GM23338 (cell line): ENCODE results near the gene OPTC. TPM values are rescaled to one million over a fixed set of nuclear protein-coding genes. Genes with fewer than 3 reads are reported as not detected.

Experiments
- ATAC-seq: fragments of 200-7000 bp; cut with Tn5 transposase; 3 replicates; pipeline ENCODE4 v1.9.1; 2020
- DNase-seq: peaks from one replicate; pipeline ENCODE4 v3.0.0-alpha.2; 2015; ENCODE audit warnings: low spot score
- H2AFZ ChIP-seq: fragments of 200-600 bp; sonication (generic); 2 replicates; pipeline ENCODE4 v1.8.0; 2016; ENCODE audit warnings: antibody characterized with exemption, mild to moderate bottlenecking, moderate library complexity
- H3F3A ChIP-seq: fragments of 200-600 bp; sonication (generic); replicated peaks from 2 replicates; pipeline ENCODE4 v1.8.0; 2017; ENCODE audit warnings: antibody characterized with exemption, mixed run types, low read depth
- H3K27ac ChIP-seq: fragments of 200-600 bp; sonication (generic); 2 replicates; pipeline ENCODE4 v1.6.1; 2016; ENCODE audit warnings: low read depth
- H3K27me3 ChIP-seq: fragments of 200-600 bp; sonication (generic); 2 replicates; pipeline ENCODE4 v1.8.0; 2016; ENCODE audit warnings: mild to moderate bottlenecking, mixed run types, moderate library complexity; ENCODE audit not compliant: insufficient read depth
- H3K36me3 ChIP-seq: fragments of 200-600 bp; sonication (generic); 2 replicates; pipeline ENCODE4 v1.8.0; 2016; ENCODE audit warnings: mild to moderate bottlenecking; ENCODE audit not compliant: insufficient read depth
- H3K4me1 ChIP-seq: fragments of 200-600 bp; sonication (generic); 2 replicates; pipeline ENCODE4 v1.8.0; 2016; ENCODE audit warnings: mild to moderate bottlenecking, moderate library complexity; ENCODE audit not compliant: insufficient read depth
- H3K4me2 ChIP-seq: fragments of 200-600 bp; sonication (generic); 2 replicates; pipeline ENCODE4 v1.7.1; 2017; ENCODE audit warnings: mixed run types
- H3K4me3 ChIP-seq: fragments of 200-600 bp; sonication (generic); 2 replicates; pipeline ENCODE4 v1.6.1; 2016; ENCODE audit warnings: mixed run types
- H3K79me2 ChIP-seq: fragments of 200-600 bp; sonication (generic); replicated peaks from 2 replicates; pipeline ENCODE4 v1.8.0; 2017; ENCODE audit warnings: mild to moderate bottlenecking; ENCODE audit not compliant: insufficient read depth
- H3K9me2 ChIP-seq: fragments of 200-600 bp; sonication (generic); 2 replicates; pipeline ENCODE4 v1.8.0; 2017; ENCODE audit not compliant: insufficient read depth
- H4K20me1 ChIP-seq: fragments of 200-600 bp; sonication (generic); replicated peaks from 2 replicates; pipeline ENCODE4 v1.8.0; 2017; ENCODE audit warnings: mild to moderate bottlenecking; ENCODE audit not compliant: insufficient read depth
- H3K27ac Mint-ChIP-seq: 2 replicates; pipeline ENCODE4 v1.8.0; 2020; ENCODE audit warnings: inconsistent platforms, mild to moderate bottlenecking, moderate library complexity, mixed read lengths
- H3K27me3 Mint-ChIP-seq: 3 replicates; pipeline ENCODE4 v1.8.0; 2022; ENCODE audit warnings: low read depth, mild to moderate bottlenecking, moderate library complexity, mixed read lengths, inconsistent platforms; ENCODE audit not compliant: insufficient read depth, poor library complexity
- H3K36me3 Mint-ChIP-seq: 3 replicates; pipeline ENCODE4 v1.8.0; 2021; ENCODE audit warnings: low read depth, mild to moderate bottlenecking, inconsistent platforms, moderate library complexity, mixed read lengths
- H3K4me1 Mint-ChIP-seq: 3 replicates; pipeline ENCODE4 v1.8.0; 2020; ENCODE audit warnings: mild to moderate bottlenecking, inconsistent platforms, mixed read lengths
- H3K4me3 Mint-ChIP-seq: 3 replicates; pipeline ENCODE4 v1.8.0; 2021; ENCODE audit warnings: moderate library complexity, mild to moderate bottlenecking, inconsistent platforms, mixed read lengths
- H3K9me3 Mint-ChIP-seq: 3 replicates; pipeline ENCODE4 v1.8.0; 2020; ENCODE audit warnings: moderate library complexity, mild to moderate bottlenecking, inconsistent platforms, mixed read lengths
- JUNB ChIP-seq: IDR thresholded peaks from one replicate; pipeline ENCODE4 v1.6.1; 2016; ENCODE audit warnings: antibody characterized with exemption; ENCODE audit not compliant: unreplicated experiment
- NANOG ChIP-seq: IDR thresholded peaks from 2 replicates; pipeline ENCODE4 v1.6.1; 2016; ENCODE audit warnings: antibody characterized with exemption, borderline replicate concordance
- POLR2AphosphoS5 ChIP-seq: IDR thresholded peaks from 2 replicates; pipeline ENCODE4 v1.6.1; 2016; ENCODE audit warnings: antibody characterized with exemption, low read depth
- STAT1 ChIP-seq: IDR thresholded peaks from one replicate; pipeline ENCODE4 v1.6.1; 2016; ENCODE audit warnings: antibody characterized with exemption; ENCODE audit not compliant: unreplicated experiment
- ZNF114 ChIP-seq: fragments of 250-450 bp; sonication (Bioruptor Pico); IDR thresholded peaks from 2 replicates; pipeline ENCODE4 v1.5.0; 2020; ENCODE audit warnings: mild to moderate bottlenecking, moderate library complexity
- ZNF331 ChIP-seq: fragments of 250-450 bp; sonication (Bioruptor Pico); IDR thresholded peaks from 2 replicates; pipeline ENCODE4 v1.5.0; 2020; ENCODE audit warnings: low read depth, mild to moderate bottlenecking, moderate library complexity
- polyA plus RNA-seq: library from polyadenylated mRNA; unstranded; fragments of >200 nt; fragmentation: Nextera tagmentation; extraction: Ambion mirVana; gene quantifications from 2 replicates; pipeline ENCODE4 v1.2.1, GENCODE V29; 2016
- total RNA-seq: library from RNA; depleted of rRNA; stranded (reverse); fragments of >200 nt; shearing (Covaris generic); gene quantifications from 2 replicates; pipeline ENCODE4 v1.2.3, GENCODE V29; 2014
- TF ChIP-seq, protein P1 (sequence below): fragments of 250-450 bp; sonication (Bioruptor Pico); IDR thresholded peaks from 2 replicates; pipeline ENCODE4 v1.5.0; 2020; ENCODE audit warnings: mild to moderate bottlenecking, moderate library complexity
- TF ChIP-seq, protein P2 (sequence below): IDR thresholded peaks from one replicate; pipeline ENCODE4 v1.6.1; 2018; ENCODE audit warnings: antibody characterized with exemption; ENCODE audit not compliant: unreplicated experiment
- TF ChIP-seq, protein P3 (sequence below): IDR thresholded peaks from 2 replicates; pipeline ENCODE4 v1.6.1; 2016; ENCODE audit warnings: antibody characterized with exemption

The OPTC gene
- total and polyA plus RNA-seq, 2 experiments from 2014 or later: 0.50 to 1.0 TPM

DNA sequence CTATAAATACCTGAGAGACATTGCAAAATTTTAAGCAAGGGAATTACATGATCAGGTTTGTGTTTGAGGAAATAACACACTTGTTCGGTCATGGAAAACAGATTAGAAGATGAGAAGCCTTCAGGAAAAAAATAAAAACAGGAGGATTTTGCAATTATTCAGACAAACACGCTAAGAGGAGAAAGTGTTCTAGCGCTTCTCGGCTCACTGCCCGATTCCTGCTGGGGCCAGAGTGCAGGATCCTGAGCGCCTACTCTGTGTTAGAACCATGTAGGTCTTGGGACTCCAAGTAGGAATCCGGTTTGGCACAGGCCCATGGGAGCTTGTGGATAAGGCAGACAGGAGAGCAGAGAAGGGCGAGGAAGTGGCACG is 26.4 kb upstream of the OPTC start (continued):
- TF ChIP-seq, protein P1, sequence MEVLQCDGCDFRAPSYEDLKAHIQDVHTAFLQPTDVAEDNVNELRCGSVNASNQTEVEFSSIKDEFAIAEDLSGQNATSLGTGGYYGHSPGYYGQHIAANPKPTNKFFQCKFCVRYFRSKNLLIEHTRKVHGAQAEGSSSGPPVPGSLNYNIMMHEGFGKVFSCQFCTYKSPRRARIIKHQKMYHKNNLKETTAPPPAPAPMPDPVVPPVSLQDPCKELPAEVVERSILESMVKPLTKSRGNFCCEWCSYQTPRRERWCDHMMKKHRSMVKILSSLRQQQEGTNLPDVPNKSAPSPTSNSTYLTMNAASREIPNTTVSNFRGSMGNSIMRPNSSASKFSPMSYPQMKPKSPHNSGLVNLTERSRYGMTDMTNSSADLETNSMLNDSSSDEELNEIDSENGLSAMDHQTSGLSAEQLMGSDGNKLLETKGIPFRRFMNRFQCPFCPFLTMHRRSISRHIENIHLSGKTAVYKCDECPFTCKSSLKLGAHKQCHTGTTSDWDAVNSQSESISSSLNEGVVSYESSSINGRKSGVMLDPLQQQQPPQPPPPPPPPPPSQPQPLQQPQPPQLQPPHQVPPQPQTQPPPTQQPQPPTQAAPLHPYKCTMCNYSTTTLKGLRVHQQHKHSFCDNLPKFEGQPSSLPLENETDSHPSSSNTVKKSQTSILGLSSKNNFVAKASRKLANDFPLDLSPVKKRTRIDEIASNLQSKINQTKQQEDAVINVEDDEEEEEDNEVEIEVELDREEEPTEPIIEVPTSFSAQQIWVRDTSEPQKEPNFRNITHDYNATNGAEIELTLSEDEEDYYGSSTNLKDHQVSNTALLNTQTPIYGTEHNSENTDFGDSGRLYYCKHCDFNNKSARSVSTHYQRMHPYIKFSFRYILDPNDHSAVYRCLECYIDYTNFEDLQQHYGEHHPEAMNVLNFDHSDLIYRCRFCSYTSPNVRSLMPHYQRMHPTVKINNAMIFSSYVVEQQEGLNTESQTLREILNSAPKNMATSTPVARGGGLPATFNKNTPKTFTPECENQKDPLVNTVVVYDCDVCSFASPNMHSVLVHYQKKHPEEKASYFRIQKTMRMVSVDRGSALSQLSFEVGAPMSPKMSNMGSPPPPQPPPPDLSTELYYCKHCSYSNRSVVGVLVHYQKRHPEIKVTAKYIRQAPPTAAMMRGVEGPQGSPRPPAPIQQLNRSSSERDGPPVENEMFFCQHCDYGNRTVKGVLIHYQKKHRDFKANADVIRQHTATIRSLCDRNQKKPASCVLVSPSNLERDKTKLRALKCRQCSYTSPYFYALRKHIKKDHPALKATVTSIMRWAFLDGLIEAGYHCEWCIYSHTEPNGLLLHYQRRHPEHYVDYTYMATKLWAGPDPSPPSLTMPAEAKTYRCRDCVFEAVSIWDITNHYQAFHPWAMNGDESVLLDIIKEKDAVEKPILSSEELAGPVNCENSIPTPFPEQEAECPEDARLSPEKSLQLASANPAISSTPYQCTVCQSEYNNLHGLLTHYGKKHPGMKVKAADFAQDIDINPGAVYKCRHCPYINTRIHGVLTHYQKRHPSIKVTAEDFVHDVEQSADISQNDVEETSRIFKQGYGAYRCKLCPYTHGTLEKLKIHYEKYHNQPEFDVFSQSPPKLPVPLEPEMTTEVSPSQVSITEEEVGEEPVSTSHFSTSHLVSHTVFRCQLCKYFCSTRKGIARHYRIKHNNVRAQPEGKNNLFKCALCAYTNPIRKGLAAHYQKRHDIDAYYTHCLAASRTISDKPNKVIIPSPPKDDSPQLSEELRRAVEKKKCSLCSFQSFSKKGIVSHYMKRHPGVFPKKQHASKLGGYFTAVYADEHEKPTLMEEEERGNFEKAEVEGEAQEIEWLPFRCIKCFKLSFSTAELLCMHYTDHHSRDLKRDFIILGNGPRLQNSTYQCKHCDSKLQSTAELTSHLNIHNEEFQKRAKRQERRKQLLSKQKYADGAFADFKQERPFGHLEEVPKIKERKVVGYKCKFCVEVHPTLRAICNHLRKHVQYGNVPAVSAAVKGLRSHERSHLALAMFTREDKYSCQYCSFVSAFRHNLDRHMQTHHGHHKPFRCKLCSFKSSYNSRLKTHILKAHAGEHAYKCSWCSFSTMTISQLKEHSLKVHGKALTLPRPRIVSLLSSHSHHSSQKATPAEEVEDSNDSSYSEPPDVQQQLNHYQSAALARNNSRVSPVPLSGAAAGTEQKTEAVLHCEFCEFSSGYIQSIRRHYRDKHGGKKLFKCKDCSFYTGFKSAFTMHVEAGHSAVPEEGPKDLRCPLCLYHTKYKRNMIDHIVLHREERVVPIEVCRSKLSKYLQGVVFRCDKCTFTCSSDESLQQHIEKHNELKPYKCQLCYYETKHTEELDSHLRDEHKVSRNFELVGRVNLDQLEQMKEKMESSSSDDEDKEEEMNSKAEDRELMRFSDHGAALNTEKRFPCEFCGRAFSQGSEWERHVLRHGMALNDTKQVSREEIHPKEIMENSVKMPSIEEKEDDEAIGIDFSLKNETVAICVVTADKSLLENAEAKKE (CRISPR knock-in tag): no peak
- TF ChIP-seq ZNF114 (no peak), POLR2AphosphoS5 (no peak)

DNA sequence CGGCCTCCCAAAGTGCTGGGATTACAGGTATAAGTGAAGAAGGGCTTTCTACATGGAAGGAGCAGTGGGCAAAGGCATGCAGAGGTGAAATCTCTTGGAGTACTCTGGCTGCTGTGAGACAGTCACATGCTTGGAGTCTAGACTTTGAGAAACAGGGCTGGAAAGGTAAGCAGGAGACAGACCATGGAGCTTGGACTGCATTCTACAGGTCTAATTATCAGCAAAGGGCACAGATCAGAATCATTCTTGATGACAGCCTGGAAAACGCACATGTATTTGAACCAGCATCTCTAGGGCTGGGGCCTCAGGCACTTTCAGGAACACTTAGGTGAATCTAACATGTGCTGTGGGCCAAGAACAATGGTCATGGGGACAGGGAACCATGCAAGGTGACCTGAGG is 25.6 kb upstream of the OPTC start:
- Histone ChIP-seq H3K79me2 (no peaks in the 10 kb centered on the region), H2AFZ (no peak overlapping the region), H3K36me3 (no peaks in the 10 kb centered on the region), H3K27ac (no peak overlapping the region), H3K27me3 (no peaks in the 10 kb centered on the region), H3F3A (no peaks in the 10 kb centered on the region), H3K4me2 (no peak overlapping the region), H3K9me2 (no peaks in the 10 kb centered on the region), H4K20me1 (no peaks in the 10 kb centered on the region), H3K4me1 (no peaks in the 10 kb centered on the region), H3K4me3 (no peak overlapping the region)
- Mint-ChIP-seq H3K4me3 (no peak overlapping the region), H3K27ac (no peak overlapping the region), H3K27me3 (peaks cover 9% of the 10 kb centered on the region), H3K4me1 (peaks cover 26% of the 10 kb centered on the region), H3K36me3 (no peaks in the 10 kb centered on the region), H3K9me3 (no peaks in the 10 kb centered on the region)
- TF ChIP-seq STAT1 (no peak), ZNF114 (no peak), ZNF331 (CRISPR knock-in tag) (no peak), JUNB (no peak), NANOG (no peak)
- TF ChIP-seq, protein P2, sequence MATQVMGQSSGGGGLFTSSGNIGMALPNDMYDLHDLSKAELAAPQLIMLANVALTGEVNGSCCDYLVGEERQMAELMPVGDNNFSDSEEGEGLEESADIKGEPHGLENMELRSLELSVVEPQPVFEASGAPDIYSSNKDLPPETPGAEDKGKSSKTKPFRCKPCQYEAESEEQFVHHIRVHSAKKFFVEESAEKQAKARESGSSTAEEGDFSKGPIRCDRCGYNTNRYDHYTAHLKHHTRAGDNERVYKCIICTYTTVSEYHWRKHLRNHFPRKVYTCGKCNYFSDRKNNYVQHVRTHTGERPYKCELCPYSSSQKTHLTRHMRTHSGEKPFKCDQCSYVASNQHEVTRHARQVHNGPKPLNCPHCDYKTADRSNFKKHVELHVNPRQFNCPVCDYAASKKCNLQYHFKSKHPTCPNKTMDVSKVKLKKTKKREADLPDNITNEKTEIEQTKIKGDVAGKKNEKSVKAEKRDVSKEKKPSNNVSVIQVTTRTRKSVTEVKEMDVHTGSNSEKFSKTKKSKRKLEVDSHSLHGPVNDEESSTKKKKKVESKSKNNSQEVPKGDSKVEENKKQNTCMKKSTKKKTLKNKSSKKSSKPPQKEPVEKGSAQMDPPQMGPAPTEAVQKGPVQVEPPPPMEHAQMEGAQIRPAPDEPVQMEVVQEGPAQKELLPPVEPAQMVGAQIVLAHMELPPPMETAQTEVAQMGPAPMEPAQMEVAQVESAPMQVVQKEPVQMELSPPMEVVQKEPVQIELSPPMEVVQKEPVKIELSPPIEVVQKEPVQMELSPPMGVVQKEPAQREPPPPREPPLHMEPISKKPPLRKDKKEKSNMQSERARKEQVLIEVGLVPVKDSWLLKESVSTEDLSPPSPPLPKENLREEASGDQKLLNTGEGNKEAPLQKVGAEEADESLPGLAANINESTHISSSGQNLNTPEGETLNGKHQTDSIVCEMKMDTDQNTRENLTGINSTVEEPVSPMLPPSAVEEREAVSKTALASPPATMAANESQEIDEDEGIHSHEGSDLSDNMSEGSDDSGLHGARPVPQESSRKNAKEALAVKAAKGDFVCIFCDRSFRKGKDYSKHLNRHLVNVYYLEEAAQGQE: no peak
- TF ChIP-seq, protein P3, sequence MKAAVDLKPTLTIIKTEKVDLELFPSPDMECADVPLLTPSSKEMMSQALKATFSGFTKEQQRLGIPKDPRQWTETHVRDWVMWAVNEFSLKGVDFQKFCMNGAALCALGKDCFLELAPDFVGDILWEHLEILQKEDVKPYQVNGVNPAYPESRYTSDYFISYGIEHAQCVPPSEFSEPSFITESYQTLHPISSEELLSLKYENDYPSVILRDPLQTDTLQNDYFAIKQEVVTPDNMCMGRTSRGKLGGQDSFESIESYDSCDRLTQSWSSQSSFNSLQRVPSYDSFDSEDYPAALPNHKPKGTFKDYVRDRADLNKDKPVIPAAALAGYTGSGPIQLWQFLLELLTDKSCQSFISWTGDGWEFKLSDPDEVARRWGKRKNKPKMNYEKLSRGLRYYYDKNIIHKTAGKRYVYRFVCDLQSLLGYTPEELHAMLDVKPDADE: no peak
- no peak for ATAC-seq
- DNase-seq: no peak
